ENCODE results near the gene FARSA. TPM values are rescaled to one million over a fixed set of nuclear protein-coding genes. Genes with fewer than 3 reads are reported as not detected.

FARSA gene
- total and polyA plus RNA-seq, 10 of the 15 experiments (the other 5 are each of a cell fraction or from before 2014, with no cell fraction given): 20.3 to 212 (median 76.4) TPM

GRCh38 chr19:12882589-12882988 lies 50.9 kb downstream of the FARSA start:
- intact Hi-C loops (cut with micrococcal nuclease; ENCODE audit: unreplicated experiment): no loop called here

More at GRCh38 chr19:12882589-12882988, 50.9 kb downstream of the FARSA start:
- Histone ChIP-seq H3K27ac (ENCODE audit: control insufficient read depth, insufficient read depth) (no peak overlapping the region), H3K4me1 (ENCODE audit: control insufficient read depth, insufficient read depth, low read length) (peaks cover 16% of the 10 kb centered on the region), H3K4me2 (ENCODE audit: control insufficient read depth, insufficient read depth) (no peak overlapping the region), H3K9me3 (replicated peaks; ENCODE audit: control insufficient read depth, insufficient read depth, low read length) (peaks cover 7% of the 10 kb centered on the region), H3K36me3 (ENCODE audit: control insufficient read depth in 2 of 2, insufficient read depth in 2 of 2, low read length in 1 of 2) (peaks cover 0 to 4% of the 10 kb centered on the region in 2 experiments; a peak in 2 of 4 replicates), H2AFZ (ENCODE audit: control insufficient read depth, low read depth, low read length) (no peak overlapping the region), H3K27me3 (replicated peaks in 1 of 2; ENCODE audit: control insufficient read depth in 2 of 2, insufficient read depth in 2 of 2, low read length in 1 of 2) (no peaks in the 10 kb centered on the region; a peak in 1 of 4 replicates), H3K9ac (ENCODE audit: control insufficient read depth, insufficient read depth, low read length) (no peak overlapping the region), H3K79me2 (ENCODE audit: control insufficient read depth, insufficient read depth, low read length) (peaks cover 4% of the 10 kb centered on the region; the same call in 1 of the 2 replicates), H3K4me3 (no peak overlapping the region), H4K20me1 (ENCODE audit: control insufficient read depth, insufficient read depth) (no peaks in the 10 kb centered on the region)
- DNase-seq (ENCODE audit: low read depth, low spot score): no peak
- ChIA-PET RAD21 (ENCODE audit: unreplicated experiment) (interaction anchor here (2.2 to 2.3 kb wide), 2 partner anchors 8 to 17 kb away, joined by 12 to 21 read pairs; partner anchors contain the start of gene GCDH), POLR2A (interaction anchor here (0.6 to 3.3 kb wide), 6 partner anchors 8 to 265 kb away, joined by 3 to 35 read pairs (median 7); partner anchors contain the start of genes CALR and GCDH), CTCF (interaction anchor here (0.8 to 13.2 kb wide), 9 partner anchors 7 to 116 kb away, joined by 3 to 182 read pairs (median 5); partner anchors contain the start of genes FARSA and GCDH), SMC1A (ENCODE audit: uncharacterized antibody, unreplicated experiment) (interaction anchor here (0.6 to 4.1 kb wide), 6 partner anchors 9 to 237 kb away, joined by 3 to 23 read pairs (median 4); partner anchors contain the start of genes CALR and GCDH)
- in situ Hi-C loops (cut with MboI): loop anchor here (10.0 kb wide), 1 partner anchor 212 kb away; no protein-coding TSS in a partner anchor
- no peak for TF ChIP-seq MAX (IDR thresholded peaks at IDR 0.05; ENCODE audit: low read depth, low read length)
- TF ChIP-seq HDAC2 (IDR thresholded peaks at IDR 0.05): no peak
- no peak for TF ChIP-seq RBBP5 (conservative IDR thresholded peaks at IDR 0.05)
- TF ChIP-seq ZBTB4 (CRISPR knock-in tag; IDR thresholded peaks at IDR 0.05): no peak
- no peak for TF ChIP-seq MTA3 (IDR thresholded peaks at IDR 0.05; ENCODE audit: borderline replicate concordance, low read length)
- TF ChIP-seq, protein P1, sequence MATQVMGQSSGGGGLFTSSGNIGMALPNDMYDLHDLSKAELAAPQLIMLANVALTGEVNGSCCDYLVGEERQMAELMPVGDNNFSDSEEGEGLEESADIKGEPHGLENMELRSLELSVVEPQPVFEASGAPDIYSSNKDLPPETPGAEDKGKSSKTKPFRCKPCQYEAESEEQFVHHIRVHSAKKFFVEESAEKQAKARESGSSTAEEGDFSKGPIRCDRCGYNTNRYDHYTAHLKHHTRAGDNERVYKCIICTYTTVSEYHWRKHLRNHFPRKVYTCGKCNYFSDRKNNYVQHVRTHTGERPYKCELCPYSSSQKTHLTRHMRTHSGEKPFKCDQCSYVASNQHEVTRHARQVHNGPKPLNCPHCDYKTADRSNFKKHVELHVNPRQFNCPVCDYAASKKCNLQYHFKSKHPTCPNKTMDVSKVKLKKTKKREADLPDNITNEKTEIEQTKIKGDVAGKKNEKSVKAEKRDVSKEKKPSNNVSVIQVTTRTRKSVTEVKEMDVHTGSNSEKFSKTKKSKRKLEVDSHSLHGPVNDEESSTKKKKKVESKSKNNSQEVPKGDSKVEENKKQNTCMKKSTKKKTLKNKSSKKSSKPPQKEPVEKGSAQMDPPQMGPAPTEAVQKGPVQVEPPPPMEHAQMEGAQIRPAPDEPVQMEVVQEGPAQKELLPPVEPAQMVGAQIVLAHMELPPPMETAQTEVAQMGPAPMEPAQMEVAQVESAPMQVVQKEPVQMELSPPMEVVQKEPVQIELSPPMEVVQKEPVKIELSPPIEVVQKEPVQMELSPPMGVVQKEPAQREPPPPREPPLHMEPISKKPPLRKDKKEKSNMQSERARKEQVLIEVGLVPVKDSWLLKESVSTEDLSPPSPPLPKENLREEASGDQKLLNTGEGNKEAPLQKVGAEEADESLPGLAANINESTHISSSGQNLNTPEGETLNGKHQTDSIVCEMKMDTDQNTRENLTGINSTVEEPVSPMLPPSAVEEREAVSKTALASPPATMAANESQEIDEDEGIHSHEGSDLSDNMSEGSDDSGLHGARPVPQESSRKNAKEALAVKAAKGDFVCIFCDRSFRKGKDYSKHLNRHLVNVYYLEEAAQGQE (IDR thresholded peaks at IDR 0.05; ENCODE audit: low read depth, low read length): no peak
- TF ChIP-seq PAX8 (IDR thresholded peaks at IDR 0.05): no peak
- no peak for TF ChIP-seq ATF7 (IDR thresholded peaks at IDR 0.05; ENCODE audit: low read depth)
- no peak for TF ChIP-seq ATF3 (IDR thresholded peaks at IDR 0.05; ENCODE audit: borderline replicate concordance, extremely low read depth, low read depth, low read length)
- no peak for TF ChIP-seq SREBF2 (IDR thresholded peaks at IDR 0.05; ENCODE audit: low read length)
- no peak for TF ChIP-seq ZNF24 (IDR thresholded peaks at IDR 0.05)
- no peak for TF ChIP-seq SMARCA5 (IDR thresholded peaks at IDR 0.05)
- ATAC-seq: no peak
- no peak for FAIRE-seq
- no TSS peak for BruUV-seq (replicated peaks)
- WGBS (ENCODE audit: insufficient coverage, insufficient replicate concordance, low lambda C conversion rate, missing lambda C conversion rate): 50% methylated on average over 3 of the region's 3 CpGs

All from GM12878 (cell line).